COR-L47 (cell line): ENCODE measurements around the gene TBC1D21.
"Not testable (repeated sequence)": the region's sequence is repeated elsewhere in the genome, so short reads cannot be mapped to it uniquely, and the experiment has no call there.

ENCODE experiments used
- DNase-seq: peaks from one replicate; lab custom pipeline; 2025; lab: John Stamatoyannopoulos, UW

TBC1D21 gene

DNA sequence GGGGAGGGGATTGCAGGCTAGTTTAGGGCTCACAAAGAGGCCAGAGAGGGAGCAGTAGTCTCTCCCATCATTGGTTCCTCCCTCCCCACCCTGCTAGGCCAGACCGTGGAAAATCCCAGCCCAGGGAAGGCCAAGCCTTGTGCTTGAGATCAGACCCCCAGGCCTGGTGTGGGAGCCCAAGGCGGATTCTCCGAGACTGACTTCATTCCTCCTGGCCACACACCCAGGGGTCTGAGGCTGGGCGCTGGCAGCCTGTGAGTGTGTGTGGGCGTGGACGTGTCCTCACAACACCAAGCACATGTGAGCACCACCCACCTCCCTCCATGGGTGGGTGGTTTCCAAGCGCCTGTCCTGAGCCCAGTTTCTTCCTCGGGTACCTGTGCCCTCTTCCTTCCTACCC lies 57.0 kb downstream of the TBC1D21 start:
- DNase-seq = no peak

GRCh38 chr15:73930790-73931281 lies 57.5 kb downstream of the TBC1D21 start:
- no peak for DNase-seq

DNA sequence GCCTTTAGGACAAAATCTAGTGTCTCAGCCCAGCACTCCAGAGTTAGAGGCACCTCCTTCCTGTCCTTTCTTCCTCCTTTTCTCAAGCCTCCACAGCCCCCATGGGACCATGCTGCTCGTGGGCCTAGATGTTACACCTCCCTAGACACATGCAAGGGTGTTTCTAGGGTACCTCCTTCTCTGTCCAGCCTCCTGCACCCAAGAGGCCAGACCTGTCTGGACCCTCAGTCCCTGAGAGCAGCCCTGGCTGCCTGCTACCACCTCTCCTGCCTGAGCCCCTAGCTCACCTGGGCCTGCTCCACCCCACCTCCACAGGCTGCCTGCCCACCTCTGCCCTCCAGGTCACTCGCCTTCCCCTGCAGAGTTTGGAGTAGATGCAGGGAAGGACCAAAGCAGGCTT lies 58.1 kb downstream of the TBC1D21 start:
- no peak for DNase-seq

GRCh38 chr15:73932381-73933191 lies 59.2 kb downstream of the TBC1D21 start:
- no peak for DNase-seq

GRCh38 chr15:73934281-73934680 lies 60.9 kb downstream of the TBC1D21 start:
- no peak for DNase-seq

- no peak for DNase-seq
These were observed 62.2 kb downstream of the TBC1D21 start for GRCh38 chr15:73935547-73935946.

GRCh38 chr15:73936181-73936580 lies 62.8 kb downstream of the TBC1D21 start:
- DNase-seq = peak; percentile 44

GRCh38 chr15:73936588-73937290 lies 63.4 kb downstream of the TBC1D21 start:
- no peak for DNase-seq

DNA sequence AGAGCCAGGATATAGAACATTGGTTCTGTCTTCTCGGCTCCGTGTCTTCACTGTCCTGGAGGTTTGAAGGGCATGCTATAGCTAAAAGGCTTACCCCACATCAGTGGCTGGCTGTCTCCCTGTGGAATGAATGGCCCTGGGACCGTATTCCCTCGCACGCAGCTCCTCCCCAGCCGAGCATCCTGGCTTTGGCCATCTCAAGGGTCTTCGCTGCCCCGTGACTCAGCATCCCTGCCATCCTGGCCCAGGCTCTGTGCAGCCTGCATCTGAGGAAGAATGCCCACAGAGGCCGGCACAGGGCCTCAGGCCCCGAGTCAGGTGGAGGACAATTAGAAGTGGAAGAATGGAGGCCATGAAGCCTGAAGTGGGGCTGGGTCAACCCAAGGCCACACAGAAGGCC lies 63.9 kb downstream of the TBC1D21 start:
- no peak for DNase-seq

- DNase-seq = no peak
These were observed 64.4 kb downstream of the TBC1D21 start for GRCh38 chr15:73937726-73938125.

DNA sequence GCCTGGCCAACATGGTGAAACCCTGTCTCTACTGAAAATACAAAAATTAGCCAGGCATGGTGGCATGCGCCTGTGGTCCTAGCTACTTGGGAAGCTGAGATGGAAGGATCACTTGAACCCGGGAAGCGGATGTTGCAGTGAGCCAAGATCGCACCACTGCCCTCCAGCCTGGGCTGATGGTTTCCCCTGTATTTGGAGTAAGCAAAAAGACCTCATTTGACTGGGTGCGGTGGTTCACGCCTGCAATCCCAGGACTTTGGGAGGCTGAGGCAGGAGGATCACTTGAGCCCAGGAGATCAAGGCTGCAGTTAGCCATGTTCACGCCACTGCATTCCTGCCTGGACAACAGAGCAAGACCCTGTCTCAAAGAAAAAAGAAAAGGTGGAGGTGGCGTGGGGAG lies 65.2 kb downstream of the TBC1D21 start:
- not testable (repeated sequence) for DNase-seq
